Prostate gland (tissue), 2 donors: ENCODE measurements around the gene DNAH3.

Source experiments
- POLR2AphosphoS5 ChIP-seq: sonication (generic); formaldehyde crosslinking; IDR thresholded peaks from one replicate; pipeline ENCODE4 v1.6.1; 2017; ENCODE audit warnings: antibody characterized with exemption
- TF ChIP-seq, protein P1 (sequence below), 4 experiments: fragments of 200-600 bp in 2 of 4; fragments of 450-650 bp in 2 of 4; sonication (generic) in 2 of 4; IDR thresholded peaks; 1 replicate in 3 of 4; 2 replicates in 1 of 4; pipeline ENCODE4 v1.5.1; 2016 to 2019; ENCODE audit warnings: antibody characterized with exemption in 4 of 4, mild to moderate bottlenecking in 2 of 4, moderate library complexity in 2 of 4

DNA sequence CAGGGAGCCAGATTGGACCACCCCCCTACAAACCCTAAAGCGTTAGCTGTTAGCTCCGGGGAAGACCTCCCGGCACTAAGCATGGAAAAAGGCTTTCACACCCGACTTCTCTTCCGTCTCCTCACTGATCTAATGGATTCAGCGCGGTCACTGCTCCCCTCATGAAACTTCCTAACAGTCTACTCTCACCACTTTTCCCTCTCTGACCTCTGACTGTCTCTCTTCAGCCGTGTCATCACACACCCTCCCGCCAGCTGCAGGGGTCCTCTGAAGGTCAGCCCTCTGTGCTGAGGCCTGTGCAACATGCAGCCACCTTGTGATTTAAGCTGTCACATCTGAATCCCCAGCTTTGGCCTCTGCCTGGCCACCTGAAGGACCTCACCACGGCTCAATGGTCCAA, 234.4 kb downstream of the DNAH3 start:
- TF ChIP-seq, protein P1, sequence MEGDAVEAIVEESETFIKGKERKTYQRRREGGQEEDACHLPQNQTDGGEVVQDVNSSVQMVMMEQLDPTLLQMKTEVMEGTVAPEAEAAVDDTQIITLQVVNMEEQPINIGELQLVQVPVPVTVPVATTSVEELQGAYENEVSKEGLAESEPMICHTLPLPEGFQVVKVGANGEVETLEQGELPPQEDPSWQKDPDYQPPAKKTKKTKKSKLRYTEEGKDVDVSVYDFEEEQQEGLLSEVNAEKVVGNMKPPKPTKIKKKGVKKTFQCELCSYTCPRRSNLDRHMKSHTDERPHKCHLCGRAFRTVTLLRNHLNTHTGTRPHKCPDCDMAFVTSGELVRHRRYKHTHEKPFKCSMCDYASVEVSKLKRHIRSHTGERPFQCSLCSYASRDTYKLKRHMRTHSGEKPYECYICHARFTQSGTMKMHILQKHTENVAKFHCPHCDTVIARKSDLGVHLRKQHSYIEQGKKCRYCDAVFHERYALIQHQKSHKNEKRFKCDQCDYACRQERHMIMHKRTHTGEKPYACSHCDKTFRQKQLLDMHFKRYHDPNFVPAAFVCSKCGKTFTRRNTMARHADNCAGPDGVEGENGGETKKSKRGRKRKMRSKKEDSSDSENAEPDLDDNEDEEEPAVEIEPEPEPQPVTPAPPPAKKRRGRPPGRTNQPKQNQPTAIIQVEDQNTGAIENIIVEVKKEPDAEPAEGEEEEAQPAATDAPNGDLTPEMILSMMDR (IDR thresholded peaks at IDR 0.05) = no peak
- no peak for TF ChIP-seq POLR2AphosphoS5
